Glutamatergic neuron (in vitro differentiated cells): ENCODE results near the gene MOGAT3. TPM values are rescaled to one million over a fixed set of nuclear protein-coding genes. Genes with fewer than 3 reads are reported as not detected.

Experiments
- DNase-seq: peaks from one replicate; pipeline ENCODE4 v3.0.0; 2022
- H3K27ac Mint-ChIP-seq: one replicate; pipeline ENCODE4 v1.8.0; 2020; ENCODE audit warnings: mild to moderate bottlenecking, mixed read lengths, inconsistent platforms; ENCODE audit not compliant: unreplicated experiment
- H3K27me3 Mint-ChIP-seq: one replicate; pipeline ENCODE4 v1.8.0; 2020; ENCODE audit warnings: mild to moderate bottlenecking, moderate library complexity, mixed read lengths, inconsistent platforms; ENCODE audit not compliant: unreplicated experiment
- H3K36me3 Mint-ChIP-seq: one replicate; pipeline ENCODE4 v1.8.0; 2020; ENCODE audit warnings: mild to moderate bottlenecking, mixed read lengths, inconsistent platforms; ENCODE audit not compliant: unreplicated experiment
- H3K4me1 Mint-ChIP-seq: one replicate; pipeline ENCODE4 v1.8.0; 2020; ENCODE audit warnings: mild to moderate bottlenecking, low read depth, mixed read lengths, inconsistent platforms; ENCODE audit not compliant: unreplicated experiment
- H3K4me3 Mint-ChIP-seq: one replicate; pipeline ENCODE4 v1.8.0; 2020; ENCODE audit warnings: mild to moderate bottlenecking, mixed read lengths, inconsistent platforms; ENCODE audit not compliant: unreplicated experiment
- H3K9me3 Mint-ChIP-seq: one replicate; pipeline ENCODE4 v1.8.0; 2020; ENCODE audit warnings: mild to moderate bottlenecking, moderate library complexity, mixed read lengths, inconsistent platforms; ENCODE audit not compliant: unreplicated experiment
- total RNA-seq: library from RNA; stranded (reverse); fragmentation: NEBNext Ultra II Directional; extraction: Animal tissue kit (Norgen Biotek cat#: 25700); gene quantifications from one replicate; pipeline ENCODE4 v1.2.1, GENCODE V29; 2021; ENCODE audit not compliant: unreplicated experiment
- TF ChIP-seq, protein P1 (sequence below): fragments of 200-600 bp; sonication (generic); IDR thresholded peaks from one replicate; pipeline ENCODE4 v1.5.0; 2021; ENCODE audit not compliant: partially characterized antibody, unreplicated experiment

The MOGAT3 gene
- total RNA-seq, 1 donor from 2014 or later: not detected

DNA sequence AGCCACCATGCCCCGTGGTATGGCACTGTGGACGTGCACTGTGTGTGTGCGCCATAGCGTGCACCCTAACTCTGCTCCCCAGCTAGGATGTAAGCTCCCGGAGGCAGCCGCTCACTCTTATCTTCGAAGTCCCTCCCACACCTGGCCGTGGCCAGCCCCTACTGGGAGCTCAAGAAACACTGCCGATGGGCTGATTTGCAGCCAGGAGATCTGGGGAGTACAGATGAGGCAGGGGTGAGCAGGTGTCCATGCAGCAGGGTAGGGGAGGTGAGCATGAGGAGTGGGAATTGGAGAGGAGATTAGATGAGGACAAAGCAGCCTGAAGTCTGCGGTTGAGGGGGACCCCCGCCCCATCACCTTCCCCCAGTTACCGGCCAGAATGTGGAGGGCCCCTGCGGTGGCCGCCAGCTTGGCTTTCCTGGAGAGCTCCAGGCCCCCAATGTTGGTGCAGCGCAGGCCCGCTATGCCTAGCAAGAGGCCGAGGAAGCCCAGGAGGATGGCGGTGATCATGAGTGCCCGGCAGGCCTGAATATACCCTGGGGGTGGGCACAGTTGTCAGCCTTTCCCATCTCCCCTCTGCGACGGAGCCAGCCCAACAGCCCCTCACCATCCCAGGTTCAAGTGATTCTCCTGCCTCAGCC is 33.2 kb upstream of the MOGAT3 start:
- H3K27ac Mint-ChIP-seq: no peak overlapping the region
- H3K9me3 Mint-ChIP-seq: peaks cover 10% of the 10 kb centered on the region
- TF ChIP-seq, protein P1, sequence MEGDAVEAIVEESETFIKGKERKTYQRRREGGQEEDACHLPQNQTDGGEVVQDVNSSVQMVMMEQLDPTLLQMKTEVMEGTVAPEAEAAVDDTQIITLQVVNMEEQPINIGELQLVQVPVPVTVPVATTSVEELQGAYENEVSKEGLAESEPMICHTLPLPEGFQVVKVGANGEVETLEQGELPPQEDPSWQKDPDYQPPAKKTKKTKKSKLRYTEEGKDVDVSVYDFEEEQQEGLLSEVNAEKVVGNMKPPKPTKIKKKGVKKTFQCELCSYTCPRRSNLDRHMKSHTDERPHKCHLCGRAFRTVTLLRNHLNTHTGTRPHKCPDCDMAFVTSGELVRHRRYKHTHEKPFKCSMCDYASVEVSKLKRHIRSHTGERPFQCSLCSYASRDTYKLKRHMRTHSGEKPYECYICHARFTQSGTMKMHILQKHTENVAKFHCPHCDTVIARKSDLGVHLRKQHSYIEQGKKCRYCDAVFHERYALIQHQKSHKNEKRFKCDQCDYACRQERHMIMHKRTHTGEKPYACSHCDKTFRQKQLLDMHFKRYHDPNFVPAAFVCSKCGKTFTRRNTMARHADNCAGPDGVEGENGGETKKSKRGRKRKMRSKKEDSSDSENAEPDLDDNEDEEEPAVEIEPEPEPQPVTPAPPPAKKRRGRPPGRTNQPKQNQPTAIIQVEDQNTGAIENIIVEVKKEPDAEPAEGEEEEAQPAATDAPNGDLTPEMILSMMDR: no peak
- DNase-seq: no peak
- H3K4me1 Mint-ChIP-seq: peaks cover 3% of the 10 kb centered on the region
- peaks cover 6% of the 10 kb centered on the region for H3K27me3 Mint-ChIP-seq
- H3K4me3 Mint-ChIP-seq: no peak overlapping the region
- H3K36me3 Mint-ChIP-seq: no peaks in the 10 kb centered on the region

DNA sequence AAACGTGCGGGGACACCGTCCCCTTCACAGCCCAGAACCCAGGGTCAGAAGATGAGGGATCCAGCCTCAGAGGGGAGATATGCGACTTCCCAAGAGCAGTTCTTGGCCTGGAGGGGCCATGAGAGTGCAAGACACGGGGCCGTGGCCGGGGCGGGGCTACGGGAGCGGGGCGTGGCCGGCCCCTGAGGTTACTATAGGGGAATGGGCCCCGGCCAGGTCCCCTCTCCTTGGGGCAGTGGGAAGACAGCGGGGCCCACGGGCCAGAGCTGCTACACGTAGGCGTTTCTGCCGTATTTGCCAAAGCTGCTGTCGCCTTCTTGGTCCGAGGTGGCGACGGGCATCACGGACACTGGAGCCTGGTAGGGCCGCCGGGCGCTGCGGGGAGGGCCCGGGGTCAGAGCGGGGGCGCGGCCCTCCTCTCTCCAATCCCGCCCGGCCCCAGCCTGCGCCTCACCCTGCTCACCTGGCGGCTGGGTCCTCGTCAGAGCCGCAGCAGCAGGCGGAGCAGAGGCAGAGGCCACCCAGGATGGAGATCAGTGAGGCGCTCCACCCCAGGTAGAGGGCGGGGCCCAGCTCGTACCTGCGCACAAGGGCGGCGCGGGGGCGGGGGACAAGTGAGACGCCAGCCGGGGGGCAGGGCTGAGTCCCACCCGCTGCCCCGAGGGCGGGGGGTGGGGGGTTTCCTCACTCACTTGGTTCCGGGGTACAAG is 31.5 kb upstream of the MOGAT3 start:
- Mint-ChIP-seq H3K9me3 (peaks cover 8% of the 10 kb centered on the region), H3K27me3 (peaks cover 6% of the 10 kb centered on the region), H3K4me3 (no peak overlapping the region), H3K27ac (no peak overlapping the region), H3K4me1 (no peaks in the 10 kb centered on the region), H3K36me3 (no peaks in the 10 kb centered on the region)
- TF ChIP-seq, protein P1: no peak
- no peak for DNase-seq

DNA sequence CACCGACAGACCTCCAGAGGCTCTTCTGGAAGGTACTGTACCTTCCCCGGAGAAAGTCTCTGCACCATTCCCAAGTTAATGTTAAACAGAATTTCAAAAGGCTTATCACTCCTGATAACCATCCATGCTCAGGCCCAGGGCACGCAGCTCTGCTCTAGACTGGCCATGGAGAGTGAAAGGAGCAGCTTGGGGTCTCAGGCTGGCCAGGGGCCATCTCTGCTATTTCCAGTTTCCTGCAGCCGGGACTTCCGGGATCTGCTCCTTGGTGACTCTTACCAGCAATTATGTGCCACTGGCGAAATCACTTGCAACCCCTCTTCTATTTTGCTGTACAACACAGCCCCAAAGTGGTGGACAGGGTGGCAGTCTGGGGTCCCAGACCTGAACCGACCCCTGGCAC is 30.8 kb upstream of the MOGAT3 start:
- H3K36me3 Mint-ChIP-seq: no peaks in the 10 kb centered on the region
- peaks cover 6% of the 10 kb centered on the region for H3K27me3 Mint-ChIP-seq
- H3K27ac Mint-ChIP-seq: no peak overlapping the region
- TF ChIP-seq, protein P1: no peak
- no peak overlapping the region for H3K4me3 Mint-ChIP-seq
- DNase-seq: no peak
- H3K9me3 Mint-ChIP-seq: peaks cover 8% of the 10 kb centered on the region
- no peaks in the 10 kb centered on the region for H3K4me1 Mint-ChIP-seq

DNA sequence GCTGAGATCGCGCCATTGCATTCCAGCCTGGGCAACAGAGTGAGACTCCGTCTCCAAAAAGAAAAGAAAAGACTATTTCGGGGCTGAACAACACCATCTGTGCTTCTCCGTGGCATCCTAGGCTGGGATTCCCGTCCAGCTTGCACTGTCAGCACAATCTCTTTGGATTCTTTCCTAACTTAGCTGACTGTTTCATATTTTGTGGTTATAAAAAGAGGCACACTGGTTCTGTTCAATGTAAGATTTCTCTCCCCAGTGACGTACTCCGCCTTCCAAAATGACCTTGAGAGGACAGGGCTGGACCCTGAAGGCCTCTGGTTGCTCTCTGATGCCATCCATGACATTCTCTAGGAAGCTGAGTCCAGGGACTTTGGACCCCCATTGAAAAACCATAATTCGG is 25.9 kb upstream of the MOGAT3 start:
- Mint-ChIP-seq H3K27ac (no peak overlapping the region), H3K9me3 (peaks cover 6% of the 10 kb centered on the region), H3K4me3 (no peak overlapping the region), H3K4me1 (no peaks in the 10 kb centered on the region), H3K27me3 (peaks cover 4% of the 10 kb centered on the region), H3K36me3 (no peaks in the 10 kb centered on the region)
- no peak for DNase-seq
- TF ChIP-seq, protein P1: no peak

DNA sequence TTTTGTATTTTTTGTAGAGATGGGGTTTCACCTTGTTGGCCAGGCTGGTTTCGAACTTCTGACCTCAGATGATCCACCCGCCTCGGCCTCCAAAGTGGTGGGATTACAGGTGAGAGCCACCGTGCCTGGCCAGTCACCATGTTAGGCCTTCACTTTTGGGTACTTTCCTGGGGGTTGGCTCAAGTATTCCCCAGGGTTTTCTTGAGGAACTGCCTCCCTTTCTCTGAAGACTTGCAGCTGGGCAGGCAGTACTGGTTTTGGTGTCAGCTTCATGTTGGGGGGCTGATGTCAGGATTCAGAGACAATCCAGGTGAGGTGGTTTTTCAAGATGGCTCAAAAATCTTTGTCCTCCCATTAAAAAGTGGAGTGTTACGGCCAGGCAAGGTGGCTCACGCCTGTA is 24.8 kb upstream of the MOGAT3 start:
- H3K36me3 Mint-ChIP-seq: no peaks in the 10 kb centered on the region
- H3K4me1 Mint-ChIP-seq: no peaks in the 10 kb centered on the region
- no peak for DNase-seq
- H3K27me3 Mint-ChIP-seq: no peaks in the 10 kb centered on the region
- no peak overlapping the region for H3K4me3 Mint-ChIP-seq
- peaks cover 4% of the 10 kb centered on the region for H3K9me3 Mint-ChIP-seq
- TF ChIP-seq, protein P1: no peak
- H3K27ac Mint-ChIP-seq: no peak overlapping the region
